HL-60/S4 treated with phorbol 12-myristate 13-acetate at 8.2 ng/mL for 4 days and 3 days (cell line): Measurements from ENCODE around the gene NGEF.

Experiments
- in situ Hi-C: fragments of 300-500 bp; cut with MboI; formaldehyde crosslinking; loops from 2 replicates; pipeline ENCODE4 v1.15.0; 2022; ENCODE audit warnings: low sequenced_read_pairs

The NGEF gene

GRCh38 chr2:232973796-232974195, 39.3 kb downstream of the NGEF start:
- in situ Hi-C loops = no loop called here

- in situ Hi-C loops = no loop called here
These were observed 39.9 kb downstream of the NGEF start for GRCh38 chr2:232973011-232973735.

GRCh38 chr2:232971744-232972143, 41.3 kb downstream of the NGEF start:
- in situ Hi-C loops = no loop called here

GRCh38 chr2:232970051-232970450, 43.0 kb downstream of the NGEF start:
- in situ Hi-C loops = no loop called here

- in situ Hi-C loops = no loop called here
These were observed 45.6 kb downstream of the NGEF start for GRCh38 chr2:232967474-232967873.

- in situ Hi-C loops = no loop called here
These were observed 46.9 kb downstream of the NGEF start for GRCh38 chr2:232966122-232966521.

- in situ Hi-C loops = no loop called here
These were observed 49.1 kb downstream of the NGEF start for GRCh38 chr2:232963913-232964312.

- in situ Hi-C loops = no loop called here
These were observed 52.2 kb downstream of the NGEF start for GRCh38 chr2:232960862-232961261.

- in situ Hi-C loops = no loop called here
These were observed 53.9 kb downstream of the NGEF start for GRCh38 chr2:232959139-232959538.

GRCh38 chr2:232957657-232958090, 55.4 kb downstream of the NGEF start:
- in situ Hi-C loops = no loop called here

GRCh38 chr2:232955856-232956255, 57.2 kb downstream of the NGEF start:
- in situ Hi-C loops = no loop called here

- in situ Hi-C loops = no loop called here
These were observed 58.4 kb downstream of the NGEF start for GRCh38 chr2:232954691-232955090.

GRCh38 chr2:232951891-232952290, 61.2 kb downstream of the NGEF start:
- in situ Hi-C loops = no loop called here

GRCh38 chr2:232951181-232951580, 61.9 kb downstream of the NGEF start:
- in situ Hi-C loops = no loop called here

GRCh38 chr2:232950751-232951150, 62.3 kb downstream of the NGEF start:
- in situ Hi-C loops = no loop called here

- in situ Hi-C loops = no loop called here
These were observed 64.0 kb downstream of the NGEF start for GRCh38 chr2:232949016-232949415.

GRCh38 chr2:232942831-232943230, 70.2 kb downstream of the NGEF start:
- in situ Hi-C loops = no loop called here

GRCh38 chr2:232941912-232942594, 71.0 kb downstream of the NGEF start:
- in situ Hi-C loops = no loop called here

GRCh38 chr2:232941400-232941799, 71.7 kb downstream of the NGEF start:
- in situ Hi-C loops = no loop called here

- in situ Hi-C loops = no loop called here
These were observed 72.3 kb downstream of the NGEF start for GRCh38 chr2:232940724-232941123.

GRCh38 chr2:232937278-232937906, 75.7 kb downstream of the NGEF start:
- in situ Hi-C loops = no loop called here

GRCh38 chr2:232931636-232932035, 81.4 kb downstream of the NGEF start:
- in situ Hi-C loops = no loop called here
